Measurements from ENCODE around the gene BAG3.
A peak's percentile ranks its signal among the peaks of the same experiment; 100 is the strongest.

- TF ChIP-seq EP300 (IDR thresholded peaks at IDR 0.05) = no peak
- TF ChIP-seq CTCF (IDR thresholded peaks at IDR 0.05) = peak in 5 of 6 experiments; percentile 38 to 59 (median 58)
These were observed 42.6 kb upstream of the BAG3 start for GRCh38 chr10:119608316-119609155.

All from upper lobe of left lung (tissue), 4 donors.